GM12892 (cell line): ENCODE data around the gene NEAT1.
A peak's percentile ranks its signal among the peaks of the same experiment; 100 is the strongest.
"Not testable (repeated sequence)": the region's sequence is repeated elsewhere in the genome, so short reads cannot be mapped to it uniquely, and the experiment has no call there.

Experiments used
- DNase-seq: peaks from one replicate; pipeline ENCODE4 v3.0.0; 2011; ENCODE audit not compliant: insufficient read length
- FAIRE-seq: peaks from 2 replicates; lab custom pipeline; 2011; peaks lifted over from hg19 to GRCh38; lab: Jason Lieb, UNC
- POLR2A ChIP-seq: IDR thresholded peaks from 2 replicates; pipeline ENCODE4 v1.6.1; 2011; ENCODE audit warnings: low read depth, low read length, control low read depth
- POLR2AphosphoS5 ChIP-seq: IDR thresholded peaks from 2 replicates; pipeline ENCODE4 v1.6.1; 2011; ENCODE audit warnings: low read depth, low read length, control low read depth
- TAF1 ChIP-seq: IDR thresholded peaks from 2 replicates; pipeline ENCODE4 v1.6.1; 2011; ENCODE audit warnings: low read depth, mild to moderate bottlenecking, control low read depth, low read length, borderline replicate concordance

NEAT1 gene

DNA sequence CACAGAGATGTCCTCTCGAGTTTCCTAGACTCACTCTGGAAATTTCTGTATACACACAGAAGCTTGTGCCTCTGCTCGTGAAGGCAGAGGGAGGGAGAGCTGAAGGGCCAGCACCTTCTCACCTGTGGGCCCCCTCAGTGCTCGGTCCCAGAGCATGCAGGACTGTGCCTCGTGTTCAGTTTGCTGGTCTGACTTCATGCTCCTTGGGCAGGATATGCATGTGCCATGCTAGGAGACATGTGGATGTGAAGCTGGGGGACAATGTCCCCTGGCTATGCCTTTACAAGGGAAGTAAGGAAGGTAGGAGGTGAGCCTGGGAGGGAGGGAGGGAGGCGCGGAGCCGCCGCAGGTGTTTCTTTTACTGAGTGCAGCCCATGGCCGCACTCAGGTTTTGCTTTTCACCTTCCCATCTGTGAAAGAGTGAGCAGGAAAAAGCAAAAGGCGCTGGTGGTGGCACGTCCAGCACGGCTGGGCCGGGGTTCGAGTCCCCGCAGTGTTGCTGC, 22.6 kb downstream of the NEAT1 start:
- DNase-seq = no peak
- FAIRE-seq = no peak
- no peak for TF ChIP-seq POLR2AphosphoS5
- TF ChIP-seq TAF1 = no peak
- TF ChIP-seq POLR2A = no peak

DNA sequence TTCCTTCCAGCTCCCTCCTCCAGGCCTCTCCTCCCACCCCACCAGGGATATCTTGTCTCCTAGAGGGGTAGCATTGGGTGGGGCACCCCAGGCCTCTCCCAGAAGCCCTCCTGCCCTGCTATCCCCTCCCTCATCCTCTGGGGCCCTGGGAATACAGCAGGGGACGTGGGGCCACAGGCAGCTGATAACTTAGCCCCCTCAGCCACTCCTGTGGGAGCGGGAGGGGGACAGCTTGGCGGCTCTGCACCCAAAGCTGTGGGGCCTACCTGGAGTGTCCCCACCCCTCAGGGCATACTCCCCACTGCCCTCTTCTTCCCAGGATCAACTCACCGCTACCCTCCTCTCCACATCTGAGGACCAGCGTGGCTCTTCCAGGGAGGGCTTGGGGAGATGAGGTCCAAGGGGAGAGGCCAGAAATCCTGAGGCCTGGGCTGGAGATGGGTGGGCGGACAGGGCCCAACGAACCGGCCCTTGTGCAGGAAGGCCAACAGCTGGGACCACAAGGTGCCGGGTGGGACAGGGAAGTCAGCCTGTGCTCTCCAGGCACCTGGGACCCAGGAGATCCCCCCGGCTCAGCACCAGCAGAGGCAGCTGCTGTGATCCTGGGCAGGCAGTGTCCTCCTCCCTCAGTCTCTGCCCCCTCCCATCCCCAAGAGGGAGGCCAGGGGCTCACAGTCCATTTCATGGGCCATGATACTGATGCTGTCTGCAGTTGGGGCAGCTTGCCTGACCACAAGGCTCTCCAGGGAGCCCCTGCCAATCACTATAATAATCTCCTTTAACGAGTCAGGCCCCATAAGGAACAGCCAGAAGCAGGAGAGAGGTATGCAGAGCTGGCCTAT, 23.2 kb downstream of the NEAT1 start:
- no peak for TF ChIP-seq POLR2A
- no peak for TF ChIP-seq TAF1
- TF ChIP-seq POLR2AphosphoS5 = no peak
- no peak for DNase-seq
- FAIRE-seq = no peak

DNA sequence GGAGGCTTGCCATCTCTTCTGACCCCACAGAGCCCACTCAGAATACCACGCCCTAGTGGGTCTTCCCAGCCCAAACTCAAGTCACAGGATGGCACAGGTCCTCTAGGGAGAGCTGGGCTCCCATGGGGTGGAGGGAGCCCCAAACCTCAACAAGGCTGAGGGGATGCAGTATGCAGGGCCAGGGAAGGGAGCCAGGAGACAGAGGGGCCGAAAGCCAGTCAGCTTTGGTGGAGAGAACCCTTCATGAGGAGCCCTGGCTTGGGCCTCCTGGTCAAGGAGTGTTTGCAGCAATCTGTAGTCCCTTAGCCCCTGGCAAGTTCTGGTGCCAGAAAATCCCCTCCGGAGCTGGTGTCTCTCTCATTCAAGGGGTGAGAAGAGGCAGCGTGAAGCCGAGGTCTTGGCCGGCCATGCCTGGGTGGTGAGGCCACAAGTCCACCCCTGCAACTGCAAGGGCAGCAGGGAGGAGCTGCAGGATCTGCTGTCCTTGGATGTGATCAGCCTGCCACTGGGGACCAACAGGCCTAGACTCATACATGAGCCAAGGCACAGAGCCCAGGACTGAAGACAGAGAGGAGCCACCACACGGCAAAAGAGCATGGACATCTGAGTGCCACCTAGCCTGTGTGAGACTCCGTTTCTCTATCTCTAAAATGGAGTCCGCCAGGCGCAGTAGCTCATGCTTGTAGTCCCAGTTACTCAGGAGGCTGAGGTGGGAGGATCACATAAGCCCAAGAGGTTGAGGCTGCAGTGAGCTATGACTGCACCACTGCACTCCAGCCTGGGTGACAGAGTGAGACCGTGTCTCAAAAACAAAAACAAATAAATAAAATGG, 24.1 kb downstream of the NEAT1 start:
- DNase-seq (no peak), FAIRE-seq (no peak)
- TF ChIP-seq POLR2A = no peak
- no peak for TF ChIP-seq POLR2AphosphoS5

DNA sequence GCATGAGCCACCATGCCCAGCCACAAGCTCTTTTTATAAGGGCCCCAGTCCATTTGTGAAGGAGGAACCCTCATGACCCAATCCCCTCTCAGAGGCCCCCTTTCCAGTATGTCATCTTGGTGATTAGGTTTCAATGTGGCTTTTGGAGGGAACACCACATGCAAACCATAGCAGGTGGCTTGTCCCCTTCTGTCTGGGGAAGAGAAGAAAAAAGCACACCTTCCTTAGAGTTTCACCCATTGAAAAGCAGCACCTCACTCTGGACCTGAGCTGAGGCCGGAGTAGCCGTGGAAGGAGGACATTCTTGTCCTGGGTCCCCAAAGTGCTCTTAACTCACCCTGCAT, 25.4 kb downstream of the NEAT1 start:
- FAIRE-seq = no peak
- DNase-seq = no peak
- TF ChIP-seq POLR2A = no peak

DNA sequence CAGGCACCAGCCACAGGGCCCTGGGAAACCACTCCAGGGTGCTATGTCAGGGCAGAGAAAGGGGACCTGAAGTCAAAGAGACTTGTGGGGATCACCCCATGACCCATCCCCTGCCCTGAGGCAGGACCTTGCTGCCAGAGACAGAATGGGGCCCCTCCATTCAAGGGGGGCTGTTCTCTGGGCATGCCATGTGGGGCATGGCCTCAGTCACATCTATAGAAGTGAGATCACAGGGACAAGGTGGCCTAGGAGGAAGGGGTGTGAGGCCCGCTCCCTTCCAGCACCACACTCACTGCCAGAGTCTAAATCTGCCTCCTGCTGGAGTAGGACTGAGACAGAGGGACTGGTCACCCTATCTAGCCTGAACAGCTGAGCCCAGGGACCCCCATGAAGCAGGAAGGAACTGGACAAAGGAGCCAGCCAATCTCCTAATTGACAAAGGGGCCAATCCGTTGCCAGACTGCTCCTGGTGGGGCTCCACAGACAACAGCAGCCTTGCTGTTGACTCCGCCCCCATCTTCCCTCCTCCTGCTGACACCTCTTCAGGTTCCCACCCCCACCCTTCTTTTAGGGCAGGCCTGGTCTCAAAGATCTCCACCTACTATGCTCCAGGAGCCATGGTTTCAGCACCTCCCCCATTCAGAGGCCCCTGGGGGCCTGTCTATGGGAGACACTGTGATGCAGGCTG, 26.0 kb downstream of the NEAT1 start:
- TF ChIP-seq POLR2A = no peak
- no peak for TF ChIP-seq TAF1
- DNase-seq = no peak
- no peak for FAIRE-seq

DNA sequence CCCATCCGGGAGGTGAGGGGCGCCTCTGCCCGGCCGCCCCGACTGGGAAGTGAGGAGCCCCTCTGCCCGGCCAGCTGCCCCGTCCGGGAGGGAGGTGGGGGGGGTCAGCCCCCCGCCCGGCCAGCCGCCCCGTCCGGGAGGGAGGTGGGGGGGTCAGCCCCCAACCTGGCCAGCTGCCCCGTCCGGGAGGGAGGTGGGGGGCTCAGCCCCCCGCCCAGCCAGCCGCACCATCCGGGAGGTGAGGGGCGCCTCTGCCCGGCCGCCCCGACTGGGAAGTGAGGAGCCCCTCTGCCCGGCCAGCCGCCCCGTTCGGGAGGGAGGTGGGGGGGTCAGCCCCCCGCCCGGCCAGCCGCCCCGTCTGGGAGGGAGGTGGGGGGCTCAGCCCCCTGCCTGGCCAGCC, 28.7 kb downstream of the NEAT1 start:
- not testable (repeated sequence) for FAIRE-seq, DNase-seq

DNA sequence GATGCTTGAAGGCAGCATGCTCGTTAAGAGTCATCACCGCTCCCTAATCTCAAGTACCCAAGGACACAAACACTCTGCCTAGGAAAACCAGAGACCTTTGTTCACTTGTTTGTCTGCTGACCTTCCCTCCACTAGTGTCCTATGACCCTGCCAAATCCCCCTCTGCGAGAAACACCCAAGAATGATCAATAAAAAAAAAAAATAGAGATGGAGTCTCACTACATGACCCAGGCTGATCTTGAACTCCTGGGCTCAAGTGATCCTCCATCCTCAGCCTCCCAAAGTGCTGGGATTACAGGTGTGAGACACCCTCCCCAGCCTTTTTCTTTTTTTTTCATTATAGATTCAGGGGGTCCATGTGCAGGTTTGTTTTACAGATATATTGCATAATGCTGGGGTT, 29.7 kb downstream of the NEAT1 start:
- not testable (repeated sequence) for FAIRE-seq

DNA sequence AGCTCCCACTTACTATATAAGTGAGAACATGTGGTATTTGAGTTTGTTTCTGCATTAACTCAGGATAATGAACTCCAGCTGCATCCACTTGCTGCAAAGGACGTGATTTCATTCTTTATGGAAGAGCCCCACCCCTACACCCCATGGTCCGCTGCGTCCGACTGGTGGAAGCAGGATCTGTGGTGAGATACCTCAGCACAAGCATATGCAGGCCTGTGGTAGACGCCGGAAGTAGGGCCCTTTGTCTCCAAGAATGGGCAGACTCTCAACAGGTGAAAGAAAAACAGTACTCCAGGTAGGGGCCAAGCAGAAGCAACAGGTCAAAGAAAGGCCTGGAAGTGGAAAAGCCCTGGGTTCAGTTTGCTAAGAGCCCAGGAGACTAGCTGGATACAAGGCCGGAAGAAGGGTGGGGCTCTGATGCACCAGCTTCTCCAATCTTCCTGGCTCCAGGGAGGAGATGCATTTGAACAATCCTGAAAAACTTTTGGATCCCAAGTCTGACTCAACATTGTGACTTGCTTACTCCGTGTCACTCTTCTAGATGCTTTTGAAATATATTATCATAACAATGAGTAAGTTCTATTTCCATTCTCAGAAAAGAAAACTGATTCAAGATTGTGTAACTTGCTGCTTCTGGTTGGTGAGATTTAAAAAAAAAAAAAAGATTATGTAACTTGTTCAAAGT, 30.4 kb downstream of the NEAT1 start:
- FAIRE-seq (no peak), DNase-seq (no peak)
- TF ChIP-seq TAF1 (no peak), POLR2AphosphoS5 (no peak), POLR2A (no peak)

More for the DNA sequence above, 29.7 kb downstream of the NEAT1 start:
- not testable (repeated sequence) for DNase-seq

DNA sequence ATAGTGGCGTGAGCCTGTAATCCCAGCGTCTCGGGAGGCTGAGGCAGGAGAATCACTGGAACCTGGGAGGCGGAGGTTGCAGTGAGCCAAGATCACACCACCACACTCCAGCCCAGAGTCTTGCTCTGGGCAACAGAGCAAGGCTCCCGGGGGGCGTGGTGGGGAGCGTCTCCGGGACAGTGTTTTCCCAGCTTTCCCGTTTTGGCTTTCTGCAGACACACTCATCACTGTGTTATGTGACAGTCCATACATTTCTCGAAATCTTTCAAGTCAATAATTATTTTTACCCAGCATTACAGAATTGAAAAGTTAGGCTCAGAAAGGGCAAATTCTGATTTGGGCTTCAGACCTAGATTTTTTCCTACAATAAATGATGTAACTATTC, 31.7 kb downstream of the NEAT1 start:
- TF ChIP-seq POLR2AphosphoS5 (no peak), POLR2A (no peak), TAF1 (no peak)
- DNase-seq = no peak
- no peak for FAIRE-seq

DNA sequence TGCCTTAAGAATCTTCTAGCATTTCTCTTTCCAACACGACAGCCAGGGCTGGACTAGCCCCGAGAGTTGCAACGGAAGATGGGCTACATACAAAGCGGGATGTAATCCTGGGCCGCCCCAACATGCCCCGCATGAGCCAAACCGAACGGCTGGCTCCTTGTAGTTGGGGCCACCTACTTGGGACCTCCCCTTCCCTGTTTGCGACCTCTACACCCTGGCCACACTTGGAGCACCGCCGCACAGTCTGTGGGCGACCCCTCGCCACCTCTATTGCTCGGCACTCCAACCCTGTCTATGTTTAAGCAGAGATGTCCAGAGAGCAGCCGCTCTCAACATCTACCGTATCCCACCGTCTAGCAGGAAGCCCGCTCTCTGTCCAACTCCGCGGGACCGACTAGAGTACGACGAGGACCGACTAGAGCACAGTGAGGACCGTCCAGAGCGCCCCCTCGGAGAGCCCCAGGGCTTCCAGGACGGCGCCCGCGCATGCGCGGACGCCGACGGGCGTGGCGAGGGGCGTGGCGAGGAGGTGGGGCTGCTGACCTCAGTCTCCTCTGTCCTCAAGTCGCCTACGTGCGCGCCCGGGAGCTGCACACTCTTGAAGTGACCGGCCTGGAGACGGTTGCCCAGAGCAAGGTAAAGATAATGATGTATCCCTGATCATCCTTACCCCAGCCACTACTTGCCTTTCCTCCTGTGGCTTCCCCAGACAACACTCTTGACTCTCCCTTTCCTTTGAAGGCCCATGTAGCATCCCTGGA, 32.3 kb downstream of the NEAT1 start:
- peak; percentile 97 for DNase-seq
- TF ChIP-seq TAF1 = peak; percentile 82; the same call in 1 of the 2 replicates
- TF ChIP-seq POLR2AphosphoS5 = peak; percentile 98
- peak; percentile 98 for TF ChIP-seq POLR2A
- FAIRE-seq = peak; percentile 93

DNA sequence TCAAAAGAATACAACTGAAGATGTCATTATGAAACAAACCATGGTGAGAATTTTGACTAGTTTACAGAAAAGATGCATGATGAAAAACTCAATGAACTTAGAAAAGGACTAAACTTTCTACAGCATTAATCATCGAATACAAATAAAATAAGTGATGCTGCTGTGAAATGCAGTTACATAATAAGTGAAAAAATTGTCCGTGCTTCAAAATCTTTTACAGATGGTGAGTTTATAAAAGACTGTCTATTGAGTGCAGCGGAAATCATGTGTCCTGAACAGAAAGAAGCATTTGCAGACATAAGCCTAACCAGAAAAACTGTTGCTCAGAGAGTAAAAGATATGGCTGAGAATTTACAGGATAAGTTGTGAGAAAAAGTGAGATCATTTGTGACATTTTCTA, 33.8 kb downstream of the NEAT1 start:
- TF ChIP-seq TAF1 = no peak
- TF ChIP-seq POLR2AphosphoS5 = no peak
- TF ChIP-seq POLR2A = no peak
- no peak for DNase-seq
- no peak for FAIRE-seq
